GM19324 (cell line): ENCODE data around the gene PRDM16.

Experiments
- ATAC-seq: cut with Tn5 transposase; IDR thresholded peaks from one replicate; pipeline ENCODE4 v1.9.1; 2021; ENCODE audit warnings: mild to moderate bottlenecking, moderate library complexity; ENCODE audit not compliant: unreplicated experiment, low FRiP score

PRDM16 gene

GRCh38 chr1:3172431-3173380 lies 103.7 kb downstream of the PRDM16 start:
- ATAC-seq = no peak

DNA sequence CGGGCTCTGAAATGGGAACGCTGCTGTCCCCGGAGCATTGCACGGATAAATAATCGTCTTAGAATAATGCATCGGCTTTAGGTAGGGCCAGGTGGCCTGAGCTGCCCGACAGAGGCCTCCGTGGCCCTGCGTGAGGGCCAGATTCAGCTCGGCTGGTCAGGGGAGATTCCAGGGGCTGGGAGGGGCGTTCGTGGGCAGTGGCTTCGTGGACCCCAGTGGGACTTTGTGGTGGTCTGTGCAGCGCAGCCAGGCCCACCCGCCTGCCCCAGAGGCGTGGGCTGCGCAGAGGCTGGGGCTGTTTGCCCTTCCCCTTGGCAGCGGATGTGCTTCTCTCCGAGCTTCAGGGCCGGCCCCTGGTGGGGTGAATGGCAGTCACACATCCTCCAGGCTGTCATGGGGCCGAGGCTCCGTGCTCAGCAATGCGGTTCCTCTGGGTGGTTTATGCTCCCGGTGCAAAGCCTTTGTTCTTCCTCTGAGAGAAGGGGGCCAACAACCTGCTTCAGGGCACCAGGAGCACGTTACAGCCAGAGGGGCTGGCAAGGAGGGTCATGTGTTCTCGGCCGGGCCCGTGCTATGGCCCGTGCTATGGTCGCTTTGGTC lies 104.5 kb downstream of the PRDM16 start:
- no peak for ATAC-seq

- no peak for ATAC-seq
Measured at GRCh38 chr1:3174487-3175247, 105.7 kb downstream of the PRDM16 start.

GRCh38 chr1:3175486-3175885 lies 106.5 kb downstream of the PRDM16 start:
- ATAC-seq = no peak

DNA sequence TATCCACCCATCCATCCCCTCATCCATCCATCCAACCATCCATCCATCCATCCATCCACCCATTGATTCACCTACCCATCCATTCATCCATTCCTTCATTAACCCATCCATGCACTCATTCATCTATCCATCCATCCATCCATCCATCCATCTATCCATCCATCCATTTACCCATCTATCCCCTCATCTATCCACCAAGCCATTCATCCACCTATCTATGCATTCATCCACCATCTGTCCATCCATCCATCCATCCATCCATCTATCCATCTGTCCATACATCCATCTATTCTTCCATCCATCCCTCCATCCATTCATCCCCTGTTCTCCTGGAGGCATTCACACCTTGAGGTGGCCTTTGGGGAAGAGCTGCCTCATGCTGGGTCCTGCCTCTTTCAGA lies 107.0 kb downstream of the PRDM16 start:
- no peak for ATAC-seq

GRCh38 chr1:3176820-3177219 lies 107.8 kb downstream of the PRDM16 start:
- no peak for ATAC-seq

- no peak for ATAC-seq
Measured at GRCh38 chr1:3178279-3178678, 109.3 kb downstream of the PRDM16 start.

DNA sequence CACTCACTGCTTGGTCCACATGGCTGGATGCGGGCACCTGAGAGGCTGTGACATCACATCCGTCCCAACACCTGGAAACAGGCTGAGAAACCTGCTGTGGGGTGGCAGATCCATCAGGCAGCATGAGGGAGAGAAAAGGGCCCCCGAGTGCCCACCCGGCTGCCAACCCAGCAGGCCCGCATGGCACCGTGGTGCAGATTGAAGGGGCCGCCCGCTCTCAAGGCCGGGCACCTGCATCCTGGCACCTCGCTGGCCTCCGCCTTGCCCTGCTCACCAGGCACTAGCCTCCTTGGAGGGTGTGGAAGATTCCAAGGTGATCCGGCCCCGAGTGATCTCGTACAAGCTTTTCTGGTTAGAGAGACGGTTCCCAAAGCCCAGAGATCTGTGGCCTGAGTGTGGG lies 110.5 kb downstream of the PRDM16 start:
- ATAC-seq = no peak

DNA sequence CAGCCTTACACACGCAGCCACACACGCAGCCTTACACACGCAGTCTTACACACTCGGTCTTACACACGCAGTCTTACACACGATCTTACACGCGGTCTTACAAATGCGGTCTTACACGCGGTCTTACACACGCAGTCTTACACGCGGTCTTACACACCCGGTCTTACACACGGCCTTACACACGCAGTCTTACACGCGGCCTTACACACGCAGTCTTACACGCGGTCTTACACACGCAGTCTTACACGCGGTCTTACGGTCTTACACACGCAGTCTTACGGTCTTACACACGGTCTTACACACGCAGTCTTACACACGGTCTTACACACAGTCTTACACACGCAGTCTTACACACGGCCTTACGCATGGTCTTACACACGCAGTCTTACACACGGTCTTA lies 111.9 kb downstream of the PRDM16 start:
- ATAC-seq = no peak

DNA sequence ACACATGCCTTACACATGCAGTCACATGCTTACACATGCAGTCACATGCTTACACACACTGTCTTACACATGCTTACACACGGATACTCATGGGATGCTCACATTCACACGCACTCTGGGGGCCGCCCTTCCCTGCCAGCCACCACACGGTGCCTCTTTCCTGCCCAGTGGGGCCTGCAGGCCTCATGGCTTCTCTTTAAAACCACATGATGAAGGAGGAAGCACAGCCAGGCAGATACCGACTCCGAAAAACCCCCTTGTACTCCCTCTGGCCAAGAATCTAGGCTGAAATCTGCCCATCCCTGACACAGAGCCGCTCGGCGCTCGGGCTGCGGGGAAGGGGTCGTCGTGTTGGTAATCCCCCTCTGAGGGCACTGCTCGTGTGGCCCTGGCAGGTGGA lies 113.0 kb downstream of the PRDM16 start:
- no peak for ATAC-seq

DNA sequence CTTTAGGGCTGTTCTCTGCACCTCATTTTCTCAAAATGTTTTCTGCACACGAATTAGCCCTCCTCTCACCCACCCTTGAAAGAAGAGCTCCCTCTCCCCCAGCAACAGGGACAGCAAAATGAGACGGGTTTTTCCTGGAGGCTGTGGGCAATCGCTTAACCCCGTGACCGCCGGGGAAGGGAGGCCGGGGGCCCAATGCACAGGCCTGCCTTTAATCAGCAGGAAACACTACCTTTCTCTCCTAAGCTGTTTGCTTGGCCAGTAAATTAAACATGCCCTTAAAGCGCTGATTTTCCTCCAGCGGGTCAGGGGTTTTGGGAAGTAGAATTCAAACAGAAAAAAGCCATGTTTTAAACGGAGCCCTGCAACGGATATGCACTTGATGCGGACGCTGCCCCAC lies 114.4 kb downstream of the PRDM16 start:
- no peak for ATAC-seq

GRCh38 chr1:3183813-3184212 lies 114.8 kb downstream of the PRDM16 start:
- ATAC-seq = no peak

GRCh38 chr1:3184666-3185065 lies 115.7 kb downstream of the PRDM16 start:
- no peak for ATAC-seq

GRCh38 chr1:3185896-3186525 lies 117.0 kb downstream of the PRDM16 start:
- no peak for ATAC-seq

DNA sequence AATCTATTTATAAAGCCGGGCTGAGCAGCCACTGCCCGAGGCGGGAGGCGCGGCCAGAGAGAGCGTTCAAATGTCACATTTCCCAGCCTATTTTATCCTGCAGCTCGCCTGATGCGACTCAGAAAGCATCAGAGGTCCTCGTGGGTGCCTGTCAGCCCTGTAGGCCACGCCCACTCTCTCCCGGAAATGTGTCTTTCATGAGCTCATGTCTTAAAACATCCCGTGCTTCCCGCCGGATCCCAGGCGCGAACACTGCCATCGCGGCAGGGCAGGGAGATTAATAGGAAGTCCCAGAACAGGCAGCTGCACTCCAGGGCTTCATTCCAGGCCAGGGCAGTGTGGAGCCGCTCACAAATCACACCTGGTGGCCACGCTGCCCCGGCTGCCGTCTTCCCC lies 117.5 kb downstream of the PRDM16 start:
- ATAC-seq = no peak

DNA sequence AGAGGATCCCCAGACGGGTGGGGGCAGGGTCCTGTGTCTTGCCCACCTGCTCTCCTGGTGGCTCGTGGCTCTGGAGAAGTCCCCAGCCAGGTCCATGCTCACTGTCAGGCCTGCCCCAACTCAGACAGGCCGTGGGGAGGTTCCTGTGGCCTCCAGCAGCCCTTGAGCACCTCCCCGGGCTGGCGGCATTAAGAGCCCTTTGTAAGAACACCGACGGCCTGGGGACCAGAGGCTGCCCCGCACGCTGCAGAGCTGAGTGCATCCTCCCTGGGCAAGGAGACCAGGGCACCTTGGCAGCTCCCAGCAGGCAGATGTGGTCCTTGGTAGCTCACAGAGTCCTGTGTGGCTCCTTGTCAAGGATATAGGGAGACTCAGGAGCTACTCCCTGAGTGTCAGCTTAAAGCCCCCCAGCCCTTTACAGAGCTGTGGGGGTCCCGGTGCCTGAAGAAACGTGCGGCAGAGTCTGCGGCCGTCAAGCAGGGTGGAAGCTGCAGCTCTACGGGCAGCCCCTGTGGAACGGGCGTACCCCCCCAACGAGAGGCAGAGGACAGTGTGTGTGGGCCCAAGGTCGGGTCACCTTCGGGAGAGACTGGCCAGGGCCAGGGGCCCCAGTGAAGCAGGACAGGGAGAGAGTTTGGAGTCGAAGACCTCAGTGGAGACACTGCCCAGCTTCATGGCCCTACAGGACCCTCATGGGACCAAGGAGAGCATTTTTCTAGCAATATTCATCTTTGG lies 118.6 kb downstream of the PRDM16 start:
- ATAC-seq = no peak

- ATAC-seq = no peak
Measured at GRCh38 chr1:3188150-3188971, 119.4 kb downstream of the PRDM16 start.

GRCh38 chr1:3190256-3191041 lies 121.4 kb downstream of the PRDM16 start:
- no peak for ATAC-seq

DNA sequence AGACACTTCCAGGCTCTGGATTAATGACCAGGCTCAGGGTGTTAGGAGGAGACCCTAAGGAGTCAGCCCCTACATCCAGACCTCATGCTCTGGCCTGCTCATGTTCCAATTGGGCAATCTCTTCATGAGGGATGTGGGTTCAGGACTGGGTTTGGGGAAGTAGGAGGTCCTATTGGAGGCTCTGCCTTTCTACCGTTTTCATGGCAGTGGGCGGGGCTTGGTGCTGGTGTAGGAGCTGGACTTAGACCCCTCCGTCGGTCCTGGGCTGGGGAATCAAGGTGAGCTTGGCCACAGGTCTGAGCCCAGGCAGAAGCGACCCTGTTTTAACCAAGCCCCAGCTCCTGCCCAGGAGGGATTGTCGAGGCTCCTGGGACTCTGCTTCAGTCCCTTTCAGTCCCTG lies 123.4 kb downstream of the PRDM16 start:
- no peak for ATAC-seq
